Retina (tissue), 1 donor: ENCODE results near the gene SNORC.

Experiments used
- DNase-seq: peaks from one replicate; pipeline ENCODE4 v3.0.0-alpha.2; 2016

Gene SNORC

DNA sequence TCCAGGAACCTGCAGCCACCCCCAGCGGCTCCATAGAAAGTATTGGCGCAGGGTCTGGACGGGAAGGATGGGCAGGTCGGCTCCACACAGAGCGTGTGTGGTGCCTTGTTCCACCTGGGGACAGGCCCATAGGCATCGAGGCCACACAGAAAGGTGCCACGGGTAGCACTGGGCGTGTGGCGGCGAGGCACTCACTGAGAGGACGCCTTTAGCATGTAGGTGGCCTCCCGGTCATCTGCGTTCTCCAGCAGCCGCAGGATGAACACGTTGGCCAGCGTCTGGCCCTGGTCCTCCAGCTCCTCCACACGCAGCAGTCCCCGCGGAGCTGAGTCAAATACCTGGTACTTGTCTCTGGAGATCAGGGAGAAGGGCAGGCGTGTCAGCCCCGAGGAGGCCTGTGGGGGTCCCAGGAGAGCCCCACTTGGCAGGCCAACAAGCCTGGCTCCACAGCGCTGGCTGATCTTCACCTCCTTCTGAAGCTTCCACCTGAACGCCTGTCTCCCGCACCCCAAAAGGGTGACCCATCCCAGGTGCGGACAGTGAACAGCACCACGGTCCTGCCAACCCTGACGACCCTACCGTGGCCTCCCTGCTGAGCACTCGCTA lies 13.2 kb downstream of the SNORC start:
- no peak for DNase-seq

DNA sequence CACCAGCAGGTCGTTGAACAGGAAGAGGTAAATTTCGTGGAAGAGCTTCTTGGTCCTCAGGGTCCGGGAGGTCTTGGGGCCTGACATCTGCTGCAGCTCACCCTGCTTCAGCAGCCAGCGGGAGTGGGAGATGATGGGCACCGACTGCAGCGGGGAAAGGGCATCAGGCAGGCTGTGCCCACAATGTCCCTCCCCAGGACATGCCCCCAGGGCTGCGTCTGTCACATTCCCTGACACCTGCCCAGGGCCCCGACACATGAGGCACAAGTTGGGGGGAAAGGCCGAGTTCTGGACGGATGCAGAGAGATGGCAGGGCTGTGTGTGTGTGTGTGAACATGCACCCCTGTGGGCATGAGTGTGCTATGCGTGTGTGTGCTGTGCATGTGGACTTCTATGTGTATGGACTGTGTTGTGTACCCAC lies 13.9 kb downstream of the SNORC start:
- no peak for DNase-seq

DNA sequence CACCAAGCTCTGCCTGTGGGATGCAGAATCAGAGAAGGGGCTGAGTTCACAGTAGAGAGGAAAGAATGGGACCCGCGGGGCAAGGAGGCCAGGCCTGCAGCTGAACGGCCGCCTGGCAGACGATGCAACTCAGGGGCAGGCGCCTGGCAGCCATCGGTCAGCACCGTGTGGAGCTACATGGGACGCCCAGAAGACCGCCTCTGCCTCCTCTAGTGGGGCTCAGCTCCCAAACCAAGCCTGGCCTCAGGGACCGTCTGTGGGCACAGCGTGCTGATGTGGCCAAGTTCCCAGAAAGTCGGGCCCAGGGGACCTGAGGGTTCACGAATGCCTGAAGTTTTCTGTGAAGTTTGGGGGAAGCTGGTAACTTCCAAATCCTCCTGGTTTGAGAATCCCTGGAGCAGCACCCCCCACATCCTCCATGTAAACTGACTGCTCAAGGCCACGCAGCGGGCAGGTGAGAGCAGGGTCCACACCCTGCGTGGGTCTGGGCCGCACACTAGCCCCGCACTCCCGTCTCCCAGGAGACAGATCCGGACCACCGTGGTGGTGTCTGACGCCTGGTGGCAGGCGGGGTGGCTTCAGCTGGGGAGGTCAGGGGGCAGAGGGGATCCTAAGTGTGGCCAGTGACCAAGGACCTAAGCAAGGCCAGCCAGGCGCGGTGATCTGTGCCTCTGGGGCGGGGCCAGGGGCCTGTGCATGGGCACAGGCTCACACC lies 14.6 kb downstream of the SNORC start:
- no peak for DNase-seq

DNA sequence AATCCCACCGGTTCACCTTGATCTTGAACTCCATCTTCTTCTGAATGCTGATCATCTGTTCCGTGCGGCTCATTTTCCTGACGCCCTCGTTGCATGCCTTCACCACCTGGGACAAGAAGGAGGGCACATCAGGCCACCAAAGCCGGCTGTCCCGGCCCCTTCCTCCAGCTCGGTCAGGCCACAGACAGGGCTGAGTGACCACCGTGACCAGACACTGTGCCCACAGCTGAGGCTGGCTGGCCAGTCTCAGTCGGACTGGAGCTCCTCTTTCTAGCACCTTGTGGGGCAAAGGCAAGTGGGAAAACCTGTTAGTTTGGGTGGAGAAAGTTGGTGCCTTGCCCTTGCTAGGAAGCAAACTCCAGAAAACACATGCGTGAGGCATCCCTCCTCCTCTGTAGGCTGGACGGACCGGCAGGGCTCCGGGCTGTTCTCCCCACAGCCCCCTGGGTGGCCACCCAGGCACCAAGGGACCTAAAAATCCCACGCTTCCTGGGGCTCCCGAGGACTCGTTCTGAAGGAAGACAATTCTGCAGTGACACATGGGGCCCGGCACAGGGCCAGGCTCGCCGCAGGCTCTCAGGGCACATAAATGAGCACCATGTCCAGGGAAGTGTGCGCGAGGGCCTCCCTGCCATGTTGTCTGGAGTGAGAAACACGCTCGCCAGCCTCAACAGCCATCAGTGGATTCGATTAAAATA lies 15.3 kb downstream of the SNORC start:
- no peak for DNase-seq

DNA sequence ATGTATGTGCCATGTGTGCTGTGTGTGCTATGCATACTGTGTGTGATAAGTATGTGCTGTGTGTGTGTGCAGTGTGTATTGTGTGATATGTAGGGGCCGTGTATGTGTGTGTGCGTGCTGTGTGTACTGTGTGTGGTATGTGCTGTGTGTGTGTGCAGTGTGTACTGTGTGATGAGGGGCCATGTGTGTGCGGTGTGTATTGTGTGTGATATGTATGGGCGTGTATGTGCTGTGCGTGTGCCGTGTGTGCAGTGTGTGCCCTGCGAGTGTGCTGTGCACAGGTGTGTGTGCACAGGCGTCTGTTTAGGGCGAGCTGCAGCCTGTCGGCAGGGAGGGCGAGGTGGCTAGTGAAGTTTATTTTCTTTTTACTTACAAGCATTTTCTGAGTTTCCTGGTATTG lies 16.1 kb downstream of the SNORC start:
- DNase-seq: no peak

DNA sequence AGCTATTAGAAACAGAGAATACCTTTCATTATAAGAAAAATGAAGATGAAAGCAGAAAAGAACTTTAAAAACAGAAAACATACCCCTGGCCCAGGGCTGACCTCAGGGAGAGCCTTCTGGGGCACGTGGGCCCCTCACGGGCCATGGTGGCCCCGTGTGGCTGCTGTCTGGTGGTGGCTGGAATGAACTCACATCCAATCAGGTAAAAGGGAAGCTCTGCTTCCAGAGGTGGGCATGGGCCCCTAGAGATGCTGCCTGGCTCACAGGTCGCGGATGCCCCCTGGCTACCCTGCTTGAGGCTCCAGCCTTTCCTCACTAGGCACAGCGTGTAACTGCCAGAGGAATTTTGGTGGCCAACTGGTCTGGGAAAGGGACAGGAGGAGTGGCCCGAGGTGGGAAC lies 16.6 kb downstream of the SNORC start:
- no peak for DNase-seq

DNA sequence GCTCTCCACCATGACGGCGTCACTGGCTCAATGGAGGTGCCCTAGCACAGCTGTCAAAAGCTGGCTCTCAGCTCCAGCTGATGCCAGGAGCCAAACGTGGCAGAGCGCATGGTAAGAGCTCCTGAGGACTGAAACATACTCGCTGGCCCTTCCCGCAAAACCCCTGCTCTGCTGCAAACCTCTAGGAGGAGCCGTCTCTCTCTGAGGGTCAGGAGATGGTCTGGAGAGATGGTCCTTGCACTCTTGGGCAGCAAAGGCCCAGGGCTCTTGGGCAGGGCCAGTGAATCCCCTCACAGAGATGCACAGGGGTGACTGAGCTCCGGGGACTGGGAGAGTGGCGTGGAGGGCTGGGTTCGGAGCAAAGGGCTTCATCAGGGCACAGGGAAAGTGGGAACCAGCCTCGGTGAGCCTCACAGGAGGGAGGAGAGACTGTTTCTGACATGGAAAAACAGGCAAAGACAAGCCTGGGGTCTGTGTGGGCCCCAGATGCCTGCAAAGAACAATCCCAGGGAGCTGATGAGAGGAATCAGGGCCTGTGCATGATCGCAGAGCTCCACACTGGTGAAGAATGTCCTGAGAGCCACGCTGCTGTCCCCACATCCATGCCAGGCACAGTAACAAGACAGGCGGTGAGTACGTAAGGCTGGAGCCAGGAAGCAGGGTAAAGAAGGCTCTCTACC lies 17.2 kb downstream of the SNORC start:
- DNase-seq: no peak

DNA sequence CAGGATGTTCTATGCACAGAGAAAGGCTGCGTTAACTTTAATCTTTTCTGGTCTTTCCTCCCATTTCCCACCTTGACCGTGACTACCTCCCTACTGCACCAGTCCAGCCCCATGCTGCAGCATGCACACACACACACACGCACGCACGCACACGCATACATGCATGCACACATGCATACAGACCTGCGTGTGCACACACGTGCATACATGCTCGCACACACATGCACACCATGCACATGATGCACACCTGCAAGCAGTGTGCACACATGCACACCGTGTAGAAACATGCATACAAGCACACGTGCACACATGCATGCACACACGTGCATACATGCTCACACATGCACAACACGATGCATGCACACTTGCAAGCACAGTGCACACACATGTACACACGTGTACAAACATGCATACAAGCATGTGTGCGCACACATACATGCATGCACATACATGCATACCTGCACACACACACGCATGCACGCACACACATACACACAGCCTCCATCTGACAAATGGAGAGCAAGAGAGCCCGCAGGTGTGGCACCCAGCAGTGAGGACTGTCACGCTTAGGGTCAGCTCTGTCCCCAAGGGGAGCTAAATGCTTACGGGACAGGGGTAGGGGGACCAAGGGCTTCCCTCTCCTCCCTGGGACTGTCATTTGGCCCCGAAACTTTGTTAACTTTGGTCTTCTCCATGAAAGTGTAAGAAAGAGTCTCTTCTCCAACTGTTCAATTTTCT lies 18.2 kb downstream of the SNORC start:
- DNase-seq: no peak

DNA sequence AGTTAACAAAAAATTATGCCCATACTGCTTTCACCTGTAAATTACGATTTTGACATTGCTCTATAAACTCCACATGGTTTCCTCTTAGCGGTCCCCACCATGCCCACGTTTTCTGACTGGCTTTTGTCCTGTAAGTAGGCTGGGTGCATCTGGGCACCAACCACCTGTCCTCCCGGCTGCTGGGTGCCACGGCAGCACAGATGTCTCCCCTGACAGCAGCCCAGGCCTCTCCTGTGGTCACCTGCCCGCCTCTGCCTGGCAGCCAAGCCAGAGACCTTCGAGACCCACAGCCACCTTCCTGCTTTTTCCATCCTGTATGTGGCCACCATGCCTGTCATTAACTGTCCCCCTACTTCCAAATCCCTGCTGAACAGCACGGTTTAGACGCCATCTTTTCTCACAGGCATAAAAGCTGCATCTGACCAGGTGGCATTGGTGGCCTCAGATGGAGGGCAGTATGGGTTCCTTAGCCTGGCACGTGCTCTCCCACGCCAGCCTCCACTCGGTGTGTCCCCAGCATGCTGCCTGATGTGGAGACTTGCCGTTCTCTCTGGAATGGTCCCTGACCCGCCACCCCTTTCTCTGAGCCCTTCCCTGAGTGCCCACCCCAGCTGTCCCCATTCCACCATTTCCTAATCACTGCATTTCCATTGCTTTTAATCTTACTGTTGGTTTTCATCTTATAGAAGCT lies 18.9 kb downstream of the SNORC start:
- no peak for DNase-seq

DNA sequence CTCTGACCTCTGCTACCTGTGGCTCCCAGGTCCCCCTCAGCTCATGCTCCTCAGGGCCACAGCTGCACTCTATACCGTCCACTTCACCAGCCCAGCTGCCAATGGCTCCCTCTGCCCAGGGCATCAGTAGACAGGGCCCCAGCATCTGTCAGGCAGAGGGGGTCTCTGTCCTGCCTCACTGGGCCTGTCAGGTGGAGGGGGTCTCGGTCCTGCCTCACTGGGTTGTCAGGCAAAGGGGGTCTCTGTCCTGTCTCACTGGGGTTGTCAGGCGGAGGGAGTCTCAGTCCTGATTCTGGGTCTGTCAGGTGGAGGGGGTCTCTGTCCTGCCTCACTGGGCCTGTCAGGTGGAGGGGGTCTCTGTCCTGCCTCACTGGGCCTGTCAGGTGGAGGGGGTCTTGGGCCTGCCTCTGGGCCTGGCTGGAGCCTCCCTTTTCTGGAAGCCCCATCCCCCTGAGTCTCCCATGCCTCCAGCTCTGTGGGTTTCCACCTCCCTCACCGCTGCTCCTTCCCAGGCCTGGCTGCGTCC lies 19.9 kb downstream of the SNORC start:
- DNase-seq: no peak

DNA sequence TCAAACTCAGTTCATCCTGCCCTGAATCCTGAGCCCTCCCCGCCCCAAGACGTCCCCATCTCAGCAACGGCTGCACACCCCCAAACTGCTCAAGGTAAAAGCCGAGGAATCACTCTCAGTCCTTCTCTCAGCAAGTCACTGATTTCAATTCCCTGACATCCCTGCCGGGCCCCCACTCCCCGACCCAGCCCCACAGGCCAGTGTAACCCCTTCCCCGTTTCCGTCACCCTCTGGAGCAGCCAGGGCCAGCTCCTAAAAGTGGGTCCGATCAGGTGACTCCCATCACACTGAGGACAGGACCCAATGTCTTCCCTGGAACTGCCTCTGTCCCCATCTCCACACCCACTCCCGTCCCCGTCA lies 20.5 kb downstream of the SNORC start:
- DNase-seq: no peak

DNA sequence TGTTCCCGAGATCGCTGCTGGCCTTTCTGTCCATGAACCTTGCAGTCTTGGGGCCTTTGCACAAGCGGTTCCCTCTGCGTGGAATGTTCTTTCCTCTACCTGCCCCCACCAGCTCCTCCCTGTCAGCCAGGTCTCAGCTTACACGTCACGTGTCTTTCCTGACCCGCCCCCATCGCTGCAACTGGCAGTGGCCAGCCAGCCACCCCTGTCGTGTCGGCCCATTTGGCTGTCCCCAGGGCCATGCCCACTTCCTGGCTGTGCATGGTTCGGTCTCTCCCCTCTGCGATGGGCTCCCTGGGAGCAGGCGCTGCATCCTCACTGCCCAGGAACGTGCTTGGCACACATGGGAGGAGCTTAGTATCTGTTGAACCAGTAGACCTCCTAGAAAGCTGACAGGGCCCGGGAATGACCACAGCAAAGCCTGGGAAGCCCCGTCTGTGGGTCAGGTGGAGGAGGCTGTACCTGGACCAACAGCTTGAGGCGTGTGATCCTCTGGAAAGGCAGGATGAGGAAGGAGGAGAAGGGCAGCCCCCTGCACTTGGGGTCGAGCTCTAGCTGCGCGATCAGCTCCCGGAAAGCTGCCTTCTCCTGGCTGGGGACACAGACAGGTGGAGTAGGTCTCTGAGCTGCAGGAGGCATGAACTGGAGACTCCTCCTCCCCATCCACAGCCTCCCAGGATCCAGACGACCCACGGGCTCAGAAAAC lies 21.0 kb downstream of the SNORC start:
- no peak for DNase-seq

DNA sequence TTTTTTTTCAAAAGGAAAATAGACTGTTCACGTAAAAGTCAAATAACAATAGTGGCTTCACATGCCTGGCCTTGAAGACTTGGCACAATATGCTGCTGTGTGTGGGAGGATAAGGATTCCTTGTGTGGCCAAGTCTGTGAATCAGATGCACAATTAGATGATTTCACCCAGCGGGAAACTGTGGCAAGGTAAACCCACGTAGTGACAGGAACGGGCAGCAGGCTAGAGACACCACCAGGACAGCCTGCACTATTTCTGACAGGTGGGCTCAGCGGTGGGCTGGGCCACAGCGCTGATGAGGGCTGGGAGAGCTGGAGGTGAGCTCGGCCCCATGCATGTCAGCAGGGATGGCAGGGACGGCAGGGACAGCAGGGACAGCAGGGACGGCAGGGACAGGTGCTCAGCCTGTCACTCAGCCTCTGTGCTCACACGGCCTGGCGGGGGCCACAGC lies 21.6 kb downstream of the SNORC start:
- DNase-seq: no peak

DNA sequence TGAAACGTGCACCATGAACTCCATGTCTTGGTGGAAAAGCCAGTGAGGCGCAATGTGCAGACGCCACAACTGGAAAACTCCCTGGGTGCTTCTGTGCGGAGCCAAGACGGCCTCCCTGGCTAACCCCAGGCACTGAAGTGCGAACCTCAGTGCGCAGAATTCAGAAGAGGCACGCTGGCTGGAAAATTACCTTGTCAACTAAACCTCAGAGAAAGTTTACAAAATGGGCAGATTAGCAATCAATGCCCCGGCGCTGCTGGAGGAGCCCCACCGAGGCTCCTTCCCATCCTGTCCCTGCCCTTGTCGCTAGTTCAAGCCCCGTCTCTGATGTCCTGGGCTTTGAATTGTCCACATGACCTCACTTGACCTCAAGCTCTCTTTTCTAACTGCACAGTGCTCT lies 22.2 kb downstream of the SNORC start:
- DNase-seq: no peak

DNA sequence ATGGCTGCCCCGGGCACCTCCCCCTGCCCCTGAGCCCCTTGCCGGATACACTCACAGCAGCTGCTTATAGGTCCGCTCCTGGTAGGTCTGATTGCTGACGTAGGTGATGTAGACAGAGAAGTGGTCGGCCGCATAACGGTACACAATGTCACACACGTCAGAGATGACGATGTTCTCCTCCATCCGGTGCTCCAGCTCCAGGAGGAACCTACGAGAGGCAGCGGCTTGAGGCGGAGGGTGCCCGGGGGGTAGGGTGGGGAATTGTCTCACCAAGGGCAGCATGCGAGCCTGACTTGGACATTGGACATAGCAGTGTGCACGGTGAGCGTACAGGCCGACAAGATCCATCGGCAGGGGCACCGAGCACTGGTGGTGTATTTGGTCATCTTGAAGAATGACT lies 22.8 kb downstream of the SNORC start:
- DNase-seq: no peak

DNA sequence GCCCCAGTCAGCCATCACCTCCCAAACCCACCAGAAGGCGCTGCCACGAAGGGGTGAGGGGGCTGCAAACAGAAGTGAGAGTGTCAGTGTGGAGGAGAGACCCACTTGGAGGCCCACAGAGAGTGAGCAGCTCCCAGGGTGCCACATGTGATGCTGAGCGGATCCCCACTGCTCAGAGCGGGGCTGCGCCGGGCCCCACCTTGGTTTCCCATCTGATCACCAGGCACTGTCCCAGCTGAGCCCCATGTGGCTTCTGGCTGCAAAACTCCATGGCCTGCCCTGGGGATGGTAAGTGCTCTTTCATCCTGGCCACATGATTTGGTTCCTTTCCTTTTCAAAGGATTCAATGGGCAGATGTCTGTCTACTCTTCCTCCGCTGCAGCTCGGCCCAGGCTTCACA lies 23.8 kb downstream of the SNORC start:
- no peak for DNase-seq

DNA sequence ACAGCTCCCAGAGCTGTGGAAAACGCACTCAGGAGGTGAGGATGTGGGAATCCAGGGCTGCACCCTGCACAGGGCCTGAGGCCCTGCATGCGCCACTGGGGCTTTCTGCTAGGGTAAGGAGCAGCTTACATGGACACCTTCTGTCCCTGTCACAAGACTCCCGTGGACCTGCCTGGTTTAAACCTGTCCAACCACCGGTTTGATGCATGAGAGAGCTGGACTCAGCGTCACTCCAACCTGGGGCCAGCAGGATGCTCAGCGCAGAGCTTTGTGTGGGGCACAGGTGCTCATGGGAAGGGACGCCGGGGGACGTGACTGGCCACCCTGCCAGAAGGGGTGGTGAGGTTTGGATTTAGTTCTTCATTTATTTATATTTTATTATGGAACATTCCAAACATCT lies 24.2 kb downstream of the SNORC start:
- DNase-seq: no peak

DNA sequence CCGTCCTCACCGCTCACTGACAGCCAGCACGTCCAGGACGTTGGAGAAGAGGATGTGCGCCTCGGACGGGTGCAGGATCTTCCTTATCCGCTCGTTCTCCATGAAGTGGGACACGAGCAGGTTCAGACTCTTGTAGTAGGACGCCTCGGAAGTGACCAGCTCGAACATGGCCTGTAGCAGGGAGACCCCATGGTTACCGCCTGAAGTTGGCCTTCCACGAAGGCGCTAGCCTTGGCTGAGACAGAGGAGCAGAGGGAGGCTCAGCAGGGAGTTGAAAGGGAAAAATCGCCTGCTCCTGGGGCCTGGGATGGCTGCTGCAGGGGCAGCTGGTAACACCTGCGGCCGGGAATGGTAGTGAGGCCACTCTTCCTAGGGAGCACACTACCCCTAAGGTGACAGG lies 24.7 kb downstream of the SNORC start:
- no peak for DNase-seq

DNA sequence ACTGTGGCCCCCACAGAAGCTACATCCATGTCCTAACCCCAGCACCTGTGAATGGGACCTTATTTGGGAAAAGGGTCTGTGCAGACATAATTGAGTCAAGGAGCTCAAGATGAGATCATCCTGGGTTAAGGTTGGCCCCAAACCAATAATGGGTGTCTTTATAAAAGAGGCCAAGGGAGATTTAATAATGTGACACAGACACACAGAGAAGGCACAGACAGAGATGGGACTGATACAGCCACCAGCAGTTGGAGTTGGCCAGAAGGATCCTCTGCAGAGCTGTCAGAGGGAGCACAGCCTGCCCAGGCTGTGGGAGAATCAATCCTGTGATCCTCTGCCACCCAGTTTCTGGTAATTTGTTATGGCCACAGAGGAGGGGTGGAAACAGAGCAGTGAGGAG lies 26.0 kb downstream of the SNORC start:
- no peak for DNase-seq

DNA sequence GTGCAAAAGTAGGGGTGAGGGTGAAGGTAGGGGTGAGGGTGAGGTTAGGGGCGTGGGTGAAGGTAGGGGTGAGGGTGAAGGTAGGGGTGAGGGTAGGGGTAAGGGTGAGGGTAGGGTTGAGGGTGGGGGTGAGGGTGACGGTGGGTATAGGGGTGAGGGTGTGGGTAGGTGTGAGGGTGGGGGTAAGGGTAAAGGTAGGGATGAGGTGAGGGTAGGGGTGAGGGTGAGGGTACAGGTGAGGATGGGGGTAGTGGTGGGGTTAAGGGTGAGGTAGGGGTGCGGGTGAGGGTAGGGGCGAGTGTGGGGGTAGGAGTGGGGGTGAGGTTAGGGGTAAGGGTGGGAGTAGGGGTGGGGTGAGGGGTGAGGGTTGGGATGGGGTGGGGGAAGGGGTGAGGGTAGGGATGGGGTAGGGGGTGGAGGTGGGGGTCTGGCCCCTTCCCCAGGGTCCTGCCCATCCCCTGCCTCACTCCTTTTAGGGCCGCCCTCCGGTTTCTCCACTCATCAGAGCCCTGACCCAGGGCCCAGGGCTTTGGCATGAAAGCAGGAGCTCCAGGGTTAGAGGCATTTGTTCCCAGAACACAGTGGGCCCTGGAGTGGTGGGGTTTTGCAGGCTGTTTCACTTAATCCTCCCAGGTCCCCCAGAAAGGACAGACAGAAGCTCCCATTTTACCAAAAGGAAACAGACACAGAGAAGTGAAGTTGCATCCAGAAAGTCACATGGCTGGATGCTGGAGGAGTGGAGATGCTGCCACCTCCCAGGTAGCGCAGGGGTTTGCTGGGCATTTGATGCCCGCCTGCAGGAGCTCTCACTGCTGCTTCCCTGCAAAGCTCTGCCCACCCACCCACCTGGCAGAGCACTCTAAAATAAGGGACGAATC lies 26.9 kb downstream of the SNORC start:
- DNase-seq: no peak
